ENCODE data around the gene RP9. TPM values are rescaled to one million over a fixed set of nuclear protein-coding genes. Genes with fewer than 3 reads are reported as not detected.

Gene RP9
- total RNA-seq, 1 experiment from 2014 or later = 10.7 TPM

DNA sequence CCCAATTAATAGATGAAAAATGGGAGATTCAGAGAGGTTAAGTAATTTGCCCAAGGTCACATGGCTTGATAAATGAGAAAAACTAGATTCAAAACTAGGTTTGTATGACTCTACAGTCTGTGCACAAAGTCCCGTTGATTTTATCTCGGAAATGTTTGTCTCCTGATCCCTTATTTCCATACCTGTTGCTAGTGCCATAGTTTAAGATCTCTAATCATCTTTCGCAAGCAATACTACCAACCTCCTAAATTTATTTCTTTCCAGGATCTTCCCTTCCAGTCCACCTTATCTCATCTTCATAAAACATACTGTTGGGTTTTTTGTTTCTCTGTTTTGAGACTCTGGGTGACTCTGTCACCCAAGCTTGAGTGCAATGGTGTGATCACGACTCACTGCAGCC, 49.6 kb downstream of the RP9 start:
- no peak overlapping the region for H3K4me3 Mint-ChIP-seq

GRCh38 chr7:33055158-33055557, 54.0 kb downstream of the RP9 start:
- Mint-ChIP-seq H3K27me3 (ENCODE audit: low read depth) (no peaks in the 10 kb centered on the region), H3K4me3 (no peak overlapping the region), H3K4me1 (peaks cover 4% of the 10 kb centered on the region; the same call in 1 of the 2 replicates), H3K36me3 (no peaks in the 10 kb centered on the region), H3K9me3 (no peaks in the 10 kb centered on the region), H3K27ac (no peak overlapping the region)
- CTCF ChIA-PET = interaction anchor here (0.6 to 1.4 kb wide), 2 partner anchors 54 to 131 kb away, joined by 3 to 8 read pairs; partner anchors contain the start of gene RP9
- ATAC-seq (no peak), DNase-seq (ENCODE audit: low spot score) (no peak)
- POLR2A ChIA-PET = no interaction called here
- TF ChIP-seq CREM (CRISPR knock-in tag; IDR thresholded peaks at IDR 0.05) (no peak), MYBL2 (CRISPR knock-in tag; IDR thresholded peaks at IDR 0.05) (no peak), ZNF532 (CRISPR knock-in tag; IDR thresholded peaks at IDR 0.05; ENCODE audit: borderline replicate concordance) (no peak), FOXK1 (CRISPR knock-in tag; IDR thresholded peaks at IDR 0.05) (no peak), KAT7 (CRISPR knock-in tag; IDR thresholded peaks at IDR 0.05; ENCODE audit: borderline replicate concordance) (no peak)

More for the DNA sequence above, 49.6 kb downstream of the RP9 start:
- Mint-ChIP-seq H3K36me3 (peaks cover 4% of the 10 kb centered on the region), H3K27ac (no peak overlapping the region), H3K27me3 (ENCODE audit: low read depth) (no peaks in the 10 kb centered on the region), H3K4me1 (peaks cover 17% of the 10 kb centered on the region), H3K9me3 (peaks cover 4% of the 10 kb centered on the region)
- no peak for ATAC-seq
- ChIA-PET POLR2A (no interaction called here), CTCF (no interaction called here)
- no peak for DNase-seq (ENCODE audit: low spot score)
- TF ChIP-seq HMGA2 (CRISPR knock-in tag; IDR thresholded peaks at IDR 0.05) = no peak
- TF ChIP-seq ZNF232 (CRISPR knock-in tag; IDR thresholded peaks at IDR 0.05) = no peak
- TF ChIP-seq SMAD4 (CRISPR knock-in tag; IDR thresholded peaks at IDR 0.05) = no peak
- no peak for TF ChIP-seq NFATC4 (CRISPR knock-in tag; IDR thresholded peaks at IDR 0.05)
- TF ChIP-seq ELF4 (CRISPR knock-in tag; IDR thresholded peaks at IDR 0.05; ENCODE audit: low read depth) = no peak
- TF ChIP-seq, protein P1, sequence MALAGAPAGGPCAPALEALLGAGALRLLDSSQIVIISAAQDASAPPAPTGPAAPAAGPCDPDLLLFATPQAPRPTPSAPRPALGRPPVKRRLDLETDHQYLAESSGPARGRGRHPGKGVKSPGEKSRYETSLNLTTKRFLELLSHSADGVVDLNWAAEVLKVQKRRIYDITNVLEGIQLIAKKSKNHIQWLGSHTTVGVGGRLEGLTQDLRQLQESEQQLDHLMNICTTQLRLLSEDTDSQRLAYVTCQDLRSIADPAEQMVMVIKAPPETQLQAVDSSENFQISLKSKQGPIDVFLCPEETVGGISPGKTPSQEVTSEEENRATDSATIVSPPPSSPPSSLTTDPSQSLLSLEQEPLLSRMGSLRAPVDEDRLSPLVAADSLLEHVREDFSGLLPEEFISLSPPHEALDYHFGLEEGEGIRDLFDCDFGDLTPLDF (CRISPR knock-in tag; IDR thresholded peaks at IDR 0.05) = no peak
- TF ChIP-seq IRF2 (CRISPR knock-in tag; IDR thresholded peaks at IDR 0.05; ENCODE audit: borderline replicate concordance, low read depth) = no peak
- TF ChIP-seq ZNF532 (CRISPR knock-in tag; IDR thresholded peaks at IDR 0.05; ENCODE audit: borderline replicate concordance) = no peak
- TF ChIP-seq, protein P2, sequence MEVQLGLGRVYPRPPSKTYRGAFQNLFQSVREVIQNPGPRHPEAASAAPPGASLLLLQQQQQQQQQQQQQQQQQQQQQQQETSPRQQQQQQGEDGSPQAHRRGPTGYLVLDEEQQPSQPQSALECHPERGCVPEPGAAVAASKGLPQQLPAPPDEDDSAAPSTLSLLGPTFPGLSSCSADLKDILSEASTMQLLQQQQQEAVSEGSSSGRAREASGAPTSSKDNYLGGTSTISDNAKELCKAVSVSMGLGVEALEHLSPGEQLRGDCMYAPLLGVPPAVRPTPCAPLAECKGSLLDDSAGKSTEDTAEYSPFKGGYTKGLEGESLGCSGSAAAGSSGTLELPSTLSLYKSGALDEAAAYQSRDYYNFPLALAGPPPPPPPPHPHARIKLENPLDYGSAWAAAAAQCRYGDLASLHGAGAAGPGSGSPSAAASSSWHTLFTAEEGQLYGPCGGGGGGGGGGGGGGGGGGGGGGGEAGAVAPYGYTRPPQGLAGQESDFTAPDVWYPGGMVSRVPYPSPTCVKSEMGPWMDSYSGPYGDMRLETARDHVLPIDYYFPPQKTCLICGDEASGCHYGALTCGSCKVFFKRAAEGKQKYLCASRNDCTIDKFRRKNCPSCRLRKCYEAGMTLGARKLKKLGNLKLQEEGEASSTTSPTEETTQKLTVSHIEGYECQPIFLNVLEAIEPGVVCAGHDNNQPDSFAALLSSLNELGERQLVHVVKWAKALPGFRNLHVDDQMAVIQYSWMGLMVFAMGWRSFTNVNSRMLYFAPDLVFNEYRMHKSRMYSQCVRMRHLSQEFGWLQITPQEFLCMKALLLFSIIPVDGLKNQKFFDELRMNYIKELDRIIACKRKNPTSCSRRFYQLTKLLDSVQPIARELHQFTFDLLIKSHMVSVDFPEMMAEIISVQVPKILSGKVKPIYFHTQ (CRISPR knock-in tag; IDR thresholded peaks at IDR 0.05) = no peak
- TF ChIP-seq GTF2I (CRISPR knock-in tag; conservative IDR thresholded peaks at IDR 0.05) = no peak
- TF ChIP-seq, protein P3, sequence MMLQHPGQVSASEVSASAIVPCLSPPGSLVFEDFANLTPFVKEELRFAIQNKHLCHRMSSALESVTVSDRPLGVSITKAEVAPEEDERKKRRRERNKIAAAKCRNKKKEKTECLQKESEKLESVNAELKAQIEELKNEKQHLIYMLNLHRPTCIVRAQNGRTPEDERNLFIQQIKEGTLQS (CRISPR knock-in tag; conservative IDR thresholded peaks at IDR 0.05) = no peak
- TF ChIP-seq, protein P4, sequence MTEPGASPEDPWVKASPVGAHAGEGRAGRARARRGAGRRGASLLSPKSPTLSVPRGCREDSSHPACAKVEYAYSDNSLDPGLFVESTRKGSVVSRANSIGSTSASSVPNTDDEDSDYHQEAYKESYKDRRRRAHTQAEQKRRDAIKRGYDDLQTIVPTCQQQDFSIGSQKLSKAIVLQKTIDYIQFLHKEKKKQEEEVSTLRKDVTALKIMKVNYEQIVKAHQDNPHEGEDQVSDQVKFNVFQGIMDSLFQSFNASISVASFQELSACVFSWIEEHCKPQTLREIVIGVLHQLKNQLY (CRISPR knock-in tag; IDR thresholded peaks at IDR 0.05) = no peak
